Peyer's patch (tissue), 4 donors: ENCODE data around the gene ELOVL6. TPM values are rescaled to one million over a fixed set of nuclear protein-coding genes. Genes with fewer than 3 reads are reported as not detected.

Experiments
- DNase-seq, 3 donors: peaks; one replicate each; pipeline ENCODE4 v3.0.0-alpha.2; 2017 to 2019
- H3K27ac ChIP-seq, 4 donors: fragments of 200-600 bp; sonication (generic); one replicate each; pipeline ENCODE4 v1.5.1; 2016 to 2019
- H3K27me3 ChIP-seq, 2 donors: fragments of 200-600 bp; sonication (generic); one replicate each; pipeline ENCODE4 v1.5.1; 2019
- H3K36me3 ChIP-seq, 3 donors: fragments of 200-600 bp; sonication (generic); one replicate each; pipeline ENCODE4 v1.5.1; 2016 to 2019
- H3K4me1 ChIP-seq, 4 donors: fragments of 200-600 bp; sonication (generic); one replicate each; pipeline ENCODE4 v1.5.1; 2016 to 2019
- H3K4me3 ChIP-seq, 4 donors: fragments of 200-600 bp; sonication (generic); 1 replicate in 3 of 4; 2 replicates in 1 of 4; pipeline ENCODE4 v1.5.1; 2016 to 2019; ENCODE audit warnings: mild to moderate bottlenecking in 1 of 4
- H3K9me3 ChIP-seq, 4 donors: fragments of 200-600 bp; sonication (generic); one replicate each; pipeline ENCODE4 v1.5.1; 2016 to 2019; ENCODE audit warnings: mild to moderate bottlenecking in 1 of 4
- CTCF ChIP-seq, 6 experiments: fragments of 450-650 bp in 4 of 6; fragments of 200-600 bp in 2 of 6; sonication (generic) in 1 of 6; IDR thresholded peaks; one replicate each; pipeline ENCODE4 v1.5.1; 2017 to 2019; ENCODE audit warnings: antibody characterized with exemption in 6 of 6, mild to moderate bottlenecking in 3 of 6, moderate library complexity in 1 of 6
- POLR2A ChIP-seq, 2 donors: fragments of 450-650 bp; IDR thresholded peaks; one replicate each; pipeline ENCODE4 v1.5.1; 2017; ENCODE audit warnings: antibody characterized with exemption in 2 of 2, mild to moderate bottlenecking in 2 of 2, moderate library complexity in 2 of 2
- total RNA-seq, 4 donors: library from RNA; depleted of rRNA; stranded (reverse); fragments of >200 nt; gene quantifications; one replicate each; pipeline ENCODE4 v1.1.0, GENCODE V29; 2016

ELOVL6 gene
- total RNA-seq, 4 donors from 2014 or later: 3.3 to 15.5 (median 12.6) TPM

GRCh38 chr4:110014233-110014632, 184.2 kb downstream of the ELOVL6 start:
- Histone ChIP-seq H3K4me1 (no peaks in the 10 kb centered on the region), H3K27me3 (no peaks in the 10 kb centered on the region), H3K4me3 (no peak overlapping the region), H3K27ac (no peak overlapping the region), H3K36me3 (no peaks in the 10 kb centered on the region), H3K9me3 (no peaks in the 10 kb centered on the region)
- TF ChIP-seq CTCF (IDR thresholded peaks at IDR 0.05) (no peak), POLR2A (IDR thresholded peaks at IDR 0.05) (no peak)
- DNase-seq: no peak

- H3K4me3 ChIP-seq: no peak overlapping the region
- H3K27me3 ChIP-seq: no peaks in the 10 kb centered on the region
- no peaks in the 10 kb centered on the region for H3K36me3 ChIP-seq
- no peak for TF ChIP-seq CTCF (IDR thresholded peaks at IDR 0.05)
- no peak for TF ChIP-seq POLR2A (IDR thresholded peaks at IDR 0.05)
- H3K9me3 ChIP-seq: no peaks in the 10 kb centered on the region
- no peak overlapping the region for H3K27ac ChIP-seq
- no peaks in the 10 kb centered on the region for H3K4me1 ChIP-seq
- DNase-seq: no peak
Measured at GRCh38 chr4:110012917-110013316, 185.5 kb downstream of the ELOVL6 start.

- TF ChIP-seq CTCF (IDR thresholded peaks at IDR 0.05) (no peak), POLR2A (IDR thresholded peaks at IDR 0.05) (no peak)
- no peaks in the 10 kb centered on the region for H3K27me3 ChIP-seq
- no peak overlapping the region for H3K27ac ChIP-seq
- no peak for DNase-seq
- no peaks in the 10 kb centered on the region for H3K36me3 ChIP-seq
- H3K4me3 ChIP-seq: no peak overlapping the region
- H3K9me3 ChIP-seq: no peaks in the 10 kb centered on the region
- no peaks in the 10 kb centered on the region for H3K4me1 ChIP-seq
Measured at GRCh38 chr4:110010797-110011196, 187.6 kb downstream of the ELOVL6 start.

- Histone ChIP-seq H3K27ac (no peak overlapping the region), H3K4me3 (no peak overlapping the region), H3K4me1 (no peaks in the 10 kb centered on the region), H3K27me3 (no peaks in the 10 kb centered on the region), H3K36me3 (no peaks in the 10 kb centered on the region), H3K9me3 (no peaks in the 10 kb centered on the region)
- no peak for DNase-seq
- no peak for TF ChIP-seq POLR2A (IDR thresholded peaks at IDR 0.05)
- no peak for TF ChIP-seq CTCF (IDR thresholded peaks at IDR 0.05)
Measured at GRCh38 chr4:110009550-110009949, 188.9 kb downstream of the ELOVL6 start.

GRCh38 chr4:110008540-110008939, 189.9 kb downstream of the ELOVL6 start:
- Histone ChIP-seq H3K4me1 (no peaks in the 10 kb centered on the region), H3K27me3 (no peaks in the 10 kb centered on the region), H3K27ac (no peak overlapping the region), H3K4me3 (no peak overlapping the region), H3K9me3 (no peaks in the 10 kb centered on the region), H3K36me3 (no peaks in the 10 kb centered on the region)
- TF ChIP-seq POLR2A (IDR thresholded peaks at IDR 0.05): no peak
- no peak for TF ChIP-seq CTCF (IDR thresholded peaks at IDR 0.05)
- no peak for DNase-seq

- DNase-seq: no peak
- no peak overlapping the region for H3K27ac ChIP-seq
- H3K4me3 ChIP-seq: no peak overlapping the region
- H3K4me1 ChIP-seq: no peaks in the 10 kb centered on the region
- TF ChIP-seq CTCF (IDR thresholded peaks at IDR 0.05) (no peak), POLR2A (IDR thresholded peaks at IDR 0.05) (no peak)
- no peaks in the 10 kb centered on the region for H3K36me3 ChIP-seq
- no peaks in the 10 kb centered on the region for H3K27me3 ChIP-seq
- no peaks in the 10 kb centered on the region for H3K9me3 ChIP-seq
Measured at GRCh38 chr4:110007217-110007616, 191.2 kb downstream of the ELOVL6 start.
